GM23338 (cell line): ENCODE results near the gene DDX23. TPM values are rescaled to one million over a fixed set of nuclear protein-coding genes. Genes with fewer than 3 reads are reported as not detected.

Experiments used
- ATAC-seq: fragments of 200-7000 bp; cut with Tn5 transposase; 3 replicates; pipeline ENCODE4 v1.9.1; 2020
- DNase-seq: peaks from one replicate; pipeline ENCODE4 v3.0.0-alpha.2; 2015; ENCODE audit warnings: low spot score
- H2AFZ ChIP-seq: fragments of 200-600 bp; sonication (generic); 2 replicates; pipeline ENCODE4 v1.8.0; 2016; ENCODE audit warnings: antibody characterized with exemption, mild to moderate bottlenecking, moderate library complexity
- H3F3A ChIP-seq: fragments of 200-600 bp; sonication (generic); replicated peaks from 2 replicates; pipeline ENCODE4 v1.8.0; 2017; ENCODE audit warnings: antibody characterized with exemption, mixed run types, low read depth
- H3K27ac ChIP-seq: fragments of 200-600 bp; sonication (generic); 2 replicates; pipeline ENCODE4 v1.6.1; 2016; ENCODE audit warnings: low read depth
- H3K27me3 ChIP-seq: fragments of 200-600 bp; sonication (generic); 2 replicates; pipeline ENCODE4 v1.8.0; 2016; ENCODE audit warnings: mild to moderate bottlenecking, mixed run types, moderate library complexity; ENCODE audit not compliant: insufficient read depth
- H3K36me3 ChIP-seq: fragments of 200-600 bp; sonication (generic); 2 replicates; pipeline ENCODE4 v1.8.0; 2016; ENCODE audit warnings: mild to moderate bottlenecking; ENCODE audit not compliant: insufficient read depth
- H3K4me1 ChIP-seq: fragments of 200-600 bp; sonication (generic); 2 replicates; pipeline ENCODE4 v1.8.0; 2016; ENCODE audit warnings: mild to moderate bottlenecking, moderate library complexity; ENCODE audit not compliant: insufficient read depth
- H3K4me2 ChIP-seq: fragments of 200-600 bp; sonication (generic); 2 replicates; pipeline ENCODE4 v1.7.1; 2017; ENCODE audit warnings: mixed run types
- H3K4me3 ChIP-seq: fragments of 200-600 bp; sonication (generic); 2 replicates; pipeline ENCODE4 v1.6.1; 2016; ENCODE audit warnings: mixed run types
- H3K79me2 ChIP-seq: fragments of 200-600 bp; sonication (generic); replicated peaks from 2 replicates; pipeline ENCODE4 v1.8.0; 2017; ENCODE audit warnings: mild to moderate bottlenecking; ENCODE audit not compliant: insufficient read depth
- H3K9me2 ChIP-seq: fragments of 200-600 bp; sonication (generic); 2 replicates; pipeline ENCODE4 v1.8.0; 2017; ENCODE audit not compliant: insufficient read depth
- H4K20me1 ChIP-seq: fragments of 200-600 bp; sonication (generic); replicated peaks from 2 replicates; pipeline ENCODE4 v1.8.0; 2017; ENCODE audit warnings: mild to moderate bottlenecking; ENCODE audit not compliant: insufficient read depth
- H3K27ac Mint-ChIP-seq: 2 replicates; pipeline ENCODE4 v1.8.0; 2020; ENCODE audit warnings: inconsistent platforms, mild to moderate bottlenecking, moderate library complexity, mixed read lengths
- H3K27me3 Mint-ChIP-seq: 3 replicates; pipeline ENCODE4 v1.8.0; 2022; ENCODE audit warnings: low read depth, mild to moderate bottlenecking, moderate library complexity, mixed read lengths, inconsistent platforms; ENCODE audit not compliant: insufficient read depth, poor library complexity
- H3K36me3 Mint-ChIP-seq: 3 replicates; pipeline ENCODE4 v1.8.0; 2021; ENCODE audit warnings: low read depth, mild to moderate bottlenecking, inconsistent platforms, moderate library complexity, mixed read lengths
- H3K4me1 Mint-ChIP-seq: 3 replicates; pipeline ENCODE4 v1.8.0; 2020; ENCODE audit warnings: mild to moderate bottlenecking, inconsistent platforms, mixed read lengths
- H3K4me3 Mint-ChIP-seq: 3 replicates; pipeline ENCODE4 v1.8.0; 2021; ENCODE audit warnings: moderate library complexity, mild to moderate bottlenecking, inconsistent platforms, mixed read lengths
- H3K9me3 Mint-ChIP-seq: 3 replicates; pipeline ENCODE4 v1.8.0; 2020; ENCODE audit warnings: moderate library complexity, mild to moderate bottlenecking, inconsistent platforms, mixed read lengths
- CREB1 ChIP-seq: fragments of 250-450 bp; sonication (Bioruptor Pico); IDR thresholded peaks from 2 replicates; pipeline ENCODE4 v1.5.0; 2020; ENCODE audit warnings: low read depth, mild to moderate bottlenecking, moderate library complexity
- CTCF ChIP-seq, 2 experiments: fragments of 200-600 bp in 1 of 2; sonication (generic) in 1 of 2; conservative IDR thresholded peaks; 2 replicates each; pipeline versions ENCODE4 v1.5.1 to v1.6.1; 2016 to 2017; ENCODE audit warnings: antibody characterized with exemption in 2 of 2, low read depth in 2 of 2, mild to moderate bottlenecking in 2 of 2, moderate library complexity in 1 of 2
- POLR2AphosphoS5 ChIP-seq: IDR thresholded peaks from 2 replicates; pipeline ENCODE4 v1.6.1; 2016; ENCODE audit warnings: antibody characterized with exemption, low read depth
- ZNF114 ChIP-seq: fragments of 250-450 bp; sonication (Bioruptor Pico); IDR thresholded peaks from 2 replicates; pipeline ENCODE4 v1.5.0; 2020; ENCODE audit warnings: mild to moderate bottlenecking, moderate library complexity
- ZNF462 ChIP-seq: fragments of 250-450 bp; sonication (Bioruptor Pico); IDR thresholded peaks from 2 replicates; pipeline ENCODE4 v1.5.0; 2020; ENCODE audit warnings: mild to moderate bottlenecking, moderate library complexity
- polyA plus RNA-seq: library from polyadenylated mRNA; unstranded; fragments of >200 nt; fragmentation: Nextera tagmentation; extraction: Ambion mirVana; gene quantifications from 2 replicates; pipeline ENCODE4 v1.2.1, GENCODE V29; 2016
- total RNA-seq: library from RNA; depleted of rRNA; stranded (reverse); fragments of >200 nt; shearing (Covaris generic); gene quantifications from 2 replicates; pipeline ENCODE4 v1.2.3, GENCODE V29; 2014

DDX23 gene
- total and polyA plus RNA-seq, 2 experiments from 2014 or later, result 31.7 to 78.5 TPM

- Histone ChIP-seq H3K36me3 (no peaks in the 10 kb centered on the region), H3K27me3 (peaks cover 83% of the 10 kb centered on the region), H3K27ac (no peak overlapping the region), H2AFZ (peak overlapping the region; percentile 99), H3K4me2 (peak overlapping the region; percentile 97), H3F3A (no peaks in the 10 kb centered on the region; the same call in 1 of the 2 replicates), H3K4me1 (peaks cover 21% of the 10 kb centered on the region; the same call in 1 of the 2 replicates), H3K4me3 (peak overlapping the region; percentile 97), H3K9me2 (no peaks in the 10 kb centered on the region), H4K20me1 (no peaks in the 10 kb centered on the region; the same call in 1 of the 2 replicates), H3K79me2 (no peaks in the 10 kb centered on the region)
- peak overlapping the region; percentile 93 for H3K4me3 Mint-ChIP-seq
- peak; percentile 49 for ATAC-seq
- H3K4me1 Mint-ChIP-seq, result peaks cover 44% of the 10 kb centered on the region
- H3K36me3 Mint-ChIP-seq, result no peaks in the 10 kb centered on the region
- no peak overlapping the region for H3K27ac Mint-ChIP-seq
- peak; percentile 83 for DNase-seq
- no peaks in the 10 kb centered on the region for H3K9me3 Mint-ChIP-seq
- peaks cover 69% of the 10 kb centered on the region for H3K27me3 Mint-ChIP-seq
- TF ChIP-seq POLR2AphosphoS5 (no peak), ZNF462 (CRISPR knock-in tag) (no peak), CREB1 (CRISPR knock-in tag) (0 out of 2 replicates have a peak, but pooled peaks have one; percentile 5), ZNF114 (CRISPR knock-in tag) (no peak), CTCF (conservative IDR thresholded peaks at IDR 0.05; ENCODE audit: low read depth in 2 of 2) (peak; percentile 69 to 86)
Measured at GRCh38 chr12:48814262-48815125, 37.5 kb downstream of the DDX23 start.
